ENCODE results near the gene IFNL4.

DNA sequence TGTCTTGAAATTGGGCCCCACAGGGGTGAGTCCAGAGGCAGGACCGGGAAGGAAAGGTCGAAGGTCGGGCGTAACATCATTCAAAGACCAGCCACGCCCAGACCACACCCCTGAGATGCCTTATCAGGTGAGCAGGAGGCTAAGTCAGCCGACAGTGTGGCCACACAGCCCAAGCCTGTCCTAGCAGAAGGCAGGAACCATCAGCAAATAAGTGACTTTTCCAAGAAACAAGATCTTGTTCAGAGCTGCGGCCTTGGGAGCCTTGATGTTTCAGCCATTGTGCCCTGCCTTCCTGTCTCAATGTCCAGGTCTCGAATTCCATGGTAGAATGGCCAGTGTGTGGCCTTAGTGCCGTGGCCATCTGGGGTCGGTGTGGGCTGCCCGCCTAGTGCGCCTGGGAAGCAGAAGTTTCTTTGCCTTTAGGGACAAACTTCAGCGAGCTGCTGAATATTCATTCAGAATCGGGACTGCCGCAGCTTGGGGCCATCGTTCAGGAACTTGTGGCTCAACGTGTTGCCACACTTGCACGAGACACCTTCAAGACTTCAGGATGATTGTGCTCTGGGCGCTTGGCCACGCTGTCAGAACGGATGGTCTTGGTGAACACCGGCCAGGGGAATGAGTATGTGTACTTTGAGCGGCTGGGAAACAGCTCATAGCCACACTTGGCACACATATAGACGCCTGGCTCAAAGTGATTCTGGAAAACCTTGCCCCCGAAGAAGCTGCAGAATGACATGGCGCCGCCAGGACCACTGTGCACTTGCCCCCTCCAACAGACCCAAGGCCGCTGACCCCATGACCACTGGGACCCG lies 6.1 kb upstream of the IFNL4 start:
- TF ChIP-seq POLR2AphosphoS5 (IDR thresholded peaks at IDR 0.05) (no peak), POLR2A (IDR thresholded peaks at IDR 0.05) (no peak)
